GM19238 (cell line): ENCODE results near the gene METTL16.
"Not testable (repeated sequence)": the region's sequence is repeated elsewhere in the genome, so short reads cannot be mapped to it uniquely, and the experiment has no call there.

ENCODE experiments used
- DNase-seq: peaks from one replicate; pipeline ENCODE4 v3.0.0; 2011; ENCODE audit warnings: low spot score; ENCODE audit not compliant: insufficient read length

METTL16 gene

GRCh38 chr17:2502871-2503580, 8.7 kb downstream of the METTL16 start:
- DNase-seq, result no peak

GRCh38 chr17:2500446-2500845, 11.2 kb downstream of the METTL16 start:
- DNase-seq, result no peak

- DNase-seq, result not testable (repeated sequence)
Measured at GRCh38 chr17:2489286-2489685, 22.4 kb downstream of the METTL16 start.

- DNase-seq, result no peak
Measured at GRCh38 chr17:2487306-2487705, 24.4 kb downstream of the METTL16 start.

DNA sequence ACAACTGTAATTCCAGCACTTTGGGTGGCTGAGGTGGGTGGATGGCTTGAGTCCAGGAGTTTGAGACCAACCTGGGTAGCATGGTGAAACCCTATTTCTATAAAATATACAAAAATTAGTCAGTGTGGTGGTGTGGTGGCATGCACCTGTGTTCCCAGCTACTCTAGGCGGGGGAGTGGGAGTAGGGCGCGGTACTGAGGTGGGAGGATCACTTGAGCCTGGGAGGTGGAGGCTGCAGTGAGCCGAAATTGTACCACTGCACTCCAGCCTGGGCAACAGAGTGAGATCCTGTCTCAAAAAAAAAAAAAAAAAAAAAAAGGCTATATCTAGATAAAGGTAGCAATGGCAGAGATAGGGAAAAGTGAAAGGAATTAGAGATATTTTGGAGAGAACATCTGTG, 25.0 kb downstream of the METTL16 start:
- not testable (repeated sequence) for DNase-seq

DNA sequence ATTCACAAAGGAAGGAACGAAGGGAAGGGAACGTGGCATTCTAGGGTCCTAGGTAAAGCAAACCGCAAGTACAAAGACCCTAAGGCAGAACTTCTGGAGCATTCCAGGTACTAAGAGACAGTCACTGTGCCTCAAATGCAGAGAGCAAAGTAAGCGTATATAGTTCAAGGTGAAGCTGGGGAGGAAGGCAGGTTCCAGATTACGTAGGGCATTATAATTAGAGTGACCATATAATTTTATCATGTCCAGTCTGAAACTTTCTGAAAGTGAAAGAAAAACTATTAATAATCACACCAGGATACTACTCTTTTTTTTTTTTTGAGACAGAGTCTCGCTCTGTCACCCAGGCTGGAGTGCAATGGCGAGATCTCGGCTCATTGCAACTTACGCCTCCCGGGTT, 25.7 kb downstream of the METTL16 start:
- no peak for DNase-seq

- no peak for DNase-seq
Measured at GRCh38 chr17:2485543-2485942, 26.1 kb downstream of the METTL16 start.

GRCh38 chr17:2484876-2485275, 26.8 kb downstream of the METTL16 start:
- no peak for DNase-seq

DNA sequence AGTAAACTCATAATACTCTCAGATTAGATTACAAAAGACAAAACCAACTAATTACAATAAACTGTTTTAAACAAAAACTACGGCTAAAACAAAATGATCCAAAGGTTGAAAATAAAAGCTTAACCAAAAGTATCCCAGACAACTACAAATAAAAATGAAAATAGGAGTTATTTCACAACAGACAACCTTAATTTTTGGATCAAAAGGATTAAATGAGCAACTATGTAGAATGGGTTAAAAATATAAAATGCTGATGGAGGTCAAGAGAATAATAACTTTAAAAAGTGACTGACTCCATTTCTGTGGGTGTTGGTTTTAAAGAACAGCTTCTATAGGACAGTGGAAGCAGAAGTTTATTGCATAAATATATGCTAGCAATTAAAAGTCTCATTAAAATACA, 28.6 kb downstream of the METTL16 start:
- no peak for DNase-seq

GRCh38 chr17:2482218-2482617, 29.5 kb downstream of the METTL16 start:
- no peak for DNase-seq

- no peak for DNase-seq
Measured at GRCh38 chr17:2481760-2482159, 29.9 kb downstream of the METTL16 start.

- no peak for DNase-seq
Measured at GRCh38 chr17:2478458-2478857, 33.2 kb downstream of the METTL16 start.

GRCh38 chr17:2475056-2475455, 36.6 kb downstream of the METTL16 start:
- no peak for DNase-seq

DNA sequence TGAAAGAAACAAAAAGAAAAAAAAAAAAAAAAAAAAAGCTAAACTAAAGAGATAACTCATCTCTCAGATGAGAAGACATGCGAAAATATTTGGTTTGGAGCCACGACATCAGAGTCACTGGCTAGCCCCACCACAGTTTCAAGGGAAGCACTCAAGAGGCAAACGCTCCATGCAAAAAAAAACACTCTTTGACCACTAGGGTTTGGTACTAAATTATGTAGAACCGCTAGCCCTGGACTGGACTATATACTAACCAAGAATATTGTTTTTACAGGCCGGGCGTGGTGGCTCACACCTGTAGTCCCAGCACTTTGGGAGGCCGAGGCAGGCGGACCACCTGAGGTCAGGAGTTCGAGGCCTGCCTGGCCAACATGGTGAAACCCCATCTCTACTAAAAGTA, 37.3 kb downstream of the METTL16 start:
- DNase-seq, result no peak

DNA sequence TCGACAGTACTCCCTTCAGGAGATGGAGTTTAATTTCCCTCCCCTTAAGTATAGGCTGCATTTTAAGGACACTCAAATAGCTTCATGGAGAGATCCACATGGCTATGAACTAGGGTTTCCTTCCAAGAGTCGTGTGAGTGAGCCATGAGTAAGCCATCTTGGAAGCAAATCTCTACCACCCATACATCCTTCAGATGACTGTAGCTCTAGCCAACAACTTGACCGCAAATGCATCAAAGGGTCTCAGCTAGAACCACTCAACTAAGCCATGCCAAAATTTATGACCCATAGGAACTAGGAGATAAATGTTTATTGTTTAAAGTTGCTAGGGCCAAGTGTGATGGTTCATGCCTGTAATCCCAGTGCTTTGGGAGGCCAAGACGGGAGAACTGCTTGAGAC, 43.4 kb downstream of the METTL16 start:
- no peak for DNase-seq

GRCh38 chr17:2466931-2467330, 44.8 kb downstream of the METTL16 start:
- DNase-seq, result no peak

DNA sequence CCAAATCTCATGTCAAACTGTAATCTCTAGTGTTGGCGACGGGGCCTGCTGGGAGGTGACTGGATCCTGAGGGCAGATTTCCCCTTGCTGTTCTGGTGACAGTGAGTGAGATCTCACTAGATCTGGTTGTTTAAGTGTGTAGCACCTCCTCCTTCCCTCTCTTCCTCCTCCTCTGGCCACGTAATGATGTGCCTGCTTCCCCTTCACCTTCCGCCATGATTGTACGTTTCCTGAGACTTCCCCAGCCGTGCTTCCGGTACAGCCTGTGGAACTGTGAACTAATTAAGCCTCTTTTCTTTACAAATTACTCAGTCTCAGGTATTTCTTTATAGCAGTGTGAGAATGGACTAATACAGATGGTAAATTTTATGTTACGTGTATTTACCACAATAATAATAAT, 49.2 kb downstream of the METTL16 start:
- no peak for DNase-seq

- DNase-seq, result no peak
Measured at GRCh38 chr17:2459917-2460271, 51.8 kb downstream of the METTL16 start.

- no peak for DNase-seq
Measured at GRCh38 chr17:2457913-2458312, 53.8 kb downstream of the METTL16 start.

GRCh38 chr17:2456475-2456874, 55.2 kb downstream of the METTL16 start:
- DNase-seq, result no peak

DNA sequence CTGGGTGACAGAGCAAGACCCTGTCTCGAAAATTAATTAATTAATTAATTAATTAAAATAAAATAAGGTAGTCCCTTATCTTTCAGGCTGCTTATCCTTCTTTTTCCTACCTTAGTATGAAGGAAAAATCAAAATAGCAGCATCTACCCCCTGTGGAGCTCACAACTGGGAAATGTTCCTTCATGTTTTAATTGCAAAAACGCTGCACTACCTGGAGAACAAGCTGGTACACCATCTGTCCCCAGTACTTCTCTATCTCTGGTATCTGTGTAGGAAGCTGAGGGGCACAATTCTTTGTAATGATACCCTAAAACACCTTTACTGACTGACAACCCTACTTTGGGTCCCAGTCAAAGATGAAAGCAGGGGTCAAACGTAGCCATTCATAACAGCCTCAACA, 55.7 kb downstream of the METTL16 start:
- DNase-seq, result no peak

DNA sequence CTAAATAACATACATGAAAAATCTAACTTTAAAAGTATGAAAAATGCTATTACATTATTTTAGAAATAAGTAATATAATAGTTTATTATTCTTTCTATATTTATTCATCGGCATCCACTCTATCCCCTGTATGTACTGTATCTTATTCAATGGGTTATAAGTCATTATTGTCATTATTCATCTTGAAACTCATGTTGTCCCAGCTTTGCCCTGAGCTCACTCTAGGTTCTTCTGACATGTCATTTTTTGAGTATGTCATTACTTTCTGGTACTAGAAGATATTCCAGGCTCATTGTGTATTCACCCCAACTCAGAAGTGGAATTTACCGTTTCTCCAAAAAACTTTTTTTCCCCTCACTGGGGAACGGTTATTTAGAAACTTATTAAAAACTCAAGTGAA, 57.8 kb downstream of the METTL16 start:
- DNase-seq, result no peak

- DNase-seq, result no peak
Measured at GRCh38 chr17:2453325-2453724, 58.4 kb downstream of the METTL16 start.

DNA sequence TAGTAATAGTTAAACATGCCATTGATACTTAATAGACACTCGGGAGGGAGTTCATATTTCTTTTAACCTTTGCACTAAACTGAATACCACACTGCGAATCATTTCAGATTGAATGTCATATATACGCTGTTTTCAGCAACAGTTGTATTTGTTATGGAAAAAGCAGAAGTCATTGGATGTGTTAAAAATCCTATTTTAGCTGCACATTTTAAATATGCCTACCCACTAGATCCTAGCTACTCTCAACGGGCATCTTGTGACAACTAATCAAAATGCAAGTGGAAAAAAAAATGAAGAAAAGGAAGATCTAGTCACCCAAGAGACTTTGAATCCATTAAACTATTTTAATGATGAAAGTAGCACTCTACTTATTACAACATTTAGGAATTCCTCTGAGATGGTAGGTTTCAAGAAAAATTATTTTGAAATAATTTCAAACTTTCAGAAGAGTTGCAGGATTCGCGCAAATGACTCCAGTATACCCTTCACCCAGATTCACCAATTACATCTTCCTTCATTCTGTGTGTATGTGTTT, 59.4 kb downstream of the METTL16 start:
- DNase-seq, result no peak
